CMK (cell line): ENCODE results near the gene OR10J5.
"Not testable (repeated sequence)": the region's sequence is repeated elsewhere in the genome, so short reads cannot be mapped to it uniquely, and the experiment has no call there.

Experiments
- DNase-seq: peaks from one replicate; pipeline ENCODE4 v3.0.0-alpha.2; 2010; ENCODE audit warnings: low read depth

OR10J5 gene

DNA sequence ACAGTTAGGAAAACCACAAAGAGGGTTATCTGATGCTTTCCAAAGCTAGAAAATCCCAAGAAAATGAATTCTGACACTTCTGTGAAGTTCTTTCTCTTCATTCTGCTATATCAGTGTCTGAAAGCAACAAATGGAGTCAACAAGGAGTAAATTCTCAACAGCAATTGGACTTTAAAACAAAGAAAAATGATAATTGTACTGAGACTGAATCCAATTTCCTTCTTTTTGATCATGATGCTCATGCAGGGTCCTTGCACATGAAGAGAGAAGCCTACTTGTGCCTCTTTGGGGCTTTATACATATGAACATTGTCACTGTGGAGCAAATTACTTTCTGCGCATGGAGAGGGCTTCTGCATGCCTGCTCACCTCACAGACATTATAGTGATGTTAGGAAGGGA is at the start of gene OR10J5:
Gene OR10J5 (minus strand): TSS at position 101 of the 400 bp plus-strand sequence. CDS start 0 bp downstream, at position 101.
- DNase-seq = no peak

DNA sequence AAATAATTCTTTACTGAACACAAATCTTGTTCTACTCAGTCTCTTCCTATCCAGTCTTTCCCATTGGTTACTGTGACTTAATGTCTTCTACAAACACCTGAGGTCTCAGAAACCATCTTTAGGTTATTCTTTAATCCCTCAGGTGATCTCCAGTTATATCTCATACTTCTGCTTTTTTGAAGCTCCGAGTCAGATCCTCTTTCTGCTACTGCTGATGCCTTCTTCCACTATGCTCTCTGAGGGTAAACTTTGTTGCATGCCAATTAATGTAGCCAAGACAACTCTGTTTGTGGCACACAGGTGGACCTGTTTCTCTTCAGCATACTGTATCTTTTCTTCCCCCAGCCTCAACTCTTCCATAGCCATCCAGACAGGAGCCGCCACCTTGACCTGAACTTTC is 48.7 kb upstream of the OR10J5 start:
- no peak for DNase-seq

- no peak for DNase-seq
Measured at GRCh38 chr1:159581422-159581821, 45.6 kb upstream of the OR10J5 start.

GRCh38 chr1:159580340-159580739 is 44.5 kb upstream of the OR10J5 start:
- DNase-seq = no peak

- no peak for DNase-seq
Measured at GRCh38 chr1:159577446-159577845, 41.6 kb upstream of the OR10J5 start.

GRCh38 chr1:159562680-159563079 is 26.9 kb upstream of the OR10J5 start:
- DNase-seq = no peak

DNA sequence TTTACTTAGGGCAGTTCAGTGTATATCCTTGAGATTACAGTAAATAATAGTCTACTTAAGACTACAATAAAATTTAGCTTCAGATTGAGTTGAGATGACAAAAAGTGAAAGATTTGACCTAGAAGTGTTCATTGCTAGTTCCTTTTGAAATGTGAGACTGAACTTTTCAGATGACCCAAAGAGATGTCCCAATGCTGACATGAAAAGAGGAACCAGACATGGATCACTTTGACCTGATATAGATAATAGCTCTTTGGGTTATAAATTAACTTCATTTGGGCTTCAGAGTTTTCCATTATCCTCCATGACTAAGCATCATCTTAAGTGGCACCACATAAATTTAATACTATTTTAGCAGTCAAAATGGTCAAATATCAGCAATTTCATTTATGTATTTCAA is 25.7 kb upstream of the OR10J5 start:
- DNase-seq = no peak

DNA sequence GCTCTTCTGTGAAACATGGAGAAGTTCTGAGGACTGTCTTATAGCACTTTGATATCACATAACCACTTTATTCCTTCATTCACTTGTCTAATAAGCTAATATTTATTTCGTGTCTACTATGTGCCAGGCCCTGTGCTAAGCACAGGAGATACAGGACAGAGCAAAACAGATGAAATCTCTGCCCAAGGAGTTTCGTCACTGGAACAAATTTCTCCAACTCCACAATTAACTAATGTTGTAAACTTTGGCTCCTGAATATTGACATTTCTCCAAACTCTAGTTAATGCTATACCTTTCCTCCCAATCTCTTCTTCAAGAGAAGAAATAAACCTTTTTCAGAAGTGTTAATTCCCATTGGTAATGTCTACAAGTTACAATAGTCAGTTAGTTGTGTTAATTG is 24.8 kb upstream of the OR10J5 start:
- no peak for DNase-seq

GRCh38 chr1:159556931-159557369 is 21.1 kb upstream of the OR10J5 start:
- DNase-seq = no peak

DNA sequence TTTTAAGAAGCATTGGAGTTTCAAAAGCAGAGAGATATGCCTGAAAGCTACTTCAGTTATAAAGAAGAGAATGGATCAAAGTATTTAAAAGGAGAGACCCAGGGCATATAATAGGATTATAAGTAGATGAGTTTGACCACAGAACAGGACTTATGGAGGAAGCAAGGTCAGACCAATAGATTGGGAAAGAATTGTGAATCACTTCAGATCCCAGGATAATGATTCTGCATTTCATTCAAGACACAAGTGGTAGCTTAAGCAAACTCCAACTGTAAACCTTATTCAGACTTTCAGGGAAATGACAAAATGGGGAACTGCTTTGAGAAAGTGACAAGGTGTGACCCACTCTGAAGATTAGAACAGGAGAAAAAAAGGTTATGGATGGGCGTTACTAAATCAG is 18.9 kb upstream of the OR10J5 start:
- DNase-seq = no peak

DNA sequence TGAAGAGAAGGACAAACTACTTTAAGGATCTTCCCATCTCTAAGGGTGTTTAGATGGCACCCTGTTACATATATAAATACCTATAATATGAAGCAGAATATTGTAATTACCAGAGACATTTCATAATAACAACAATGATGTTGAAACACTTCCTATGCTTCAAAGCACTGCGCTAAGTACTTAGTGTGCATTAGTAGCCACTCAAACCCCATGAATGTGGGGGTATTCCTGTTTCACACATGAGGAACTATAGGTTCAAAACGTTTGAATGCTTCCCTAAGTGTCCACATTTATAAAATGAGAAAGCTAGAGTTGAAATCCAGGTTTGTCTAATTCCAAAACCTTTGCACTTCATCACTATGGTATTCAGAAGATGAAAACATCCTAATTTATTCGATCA is 18.5 kb upstream of the OR10J5 start:
- DNase-seq = no peak

- DNase-seq = no peak
Measured at GRCh38 chr1:159548126-159548525, 12.3 kb upstream of the OR10J5 start.

DNA sequence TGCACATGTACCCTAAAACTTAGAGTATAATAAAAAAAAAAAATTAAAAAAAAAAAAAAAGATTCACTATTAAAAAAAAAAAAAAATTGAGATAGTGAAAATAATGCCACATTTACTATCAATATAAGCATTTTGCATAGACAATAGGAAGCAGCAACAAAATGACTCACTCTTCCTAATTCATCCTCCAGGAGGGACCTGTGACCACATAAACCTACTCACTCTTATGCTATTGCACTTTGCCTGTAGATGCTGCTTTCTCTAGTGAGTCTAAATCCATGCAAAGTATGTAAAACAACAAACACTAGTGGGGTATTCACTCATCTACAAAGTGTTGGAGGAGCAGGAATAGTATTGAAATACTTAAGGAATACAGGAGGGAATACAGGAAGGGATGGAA is 2.9 kb downstream of the OR10J5 start:
- no peak for DNase-seq

- not testable (repeated sequence) for DNase-seq
Measured at GRCh38 chr1:159524792-159525191, 11.0 kb downstream of the OR10J5 start.

GRCh38 chr1:159510229-159510541 is 25.6 kb downstream of the OR10J5 start:
- DNase-seq = no peak

DNA sequence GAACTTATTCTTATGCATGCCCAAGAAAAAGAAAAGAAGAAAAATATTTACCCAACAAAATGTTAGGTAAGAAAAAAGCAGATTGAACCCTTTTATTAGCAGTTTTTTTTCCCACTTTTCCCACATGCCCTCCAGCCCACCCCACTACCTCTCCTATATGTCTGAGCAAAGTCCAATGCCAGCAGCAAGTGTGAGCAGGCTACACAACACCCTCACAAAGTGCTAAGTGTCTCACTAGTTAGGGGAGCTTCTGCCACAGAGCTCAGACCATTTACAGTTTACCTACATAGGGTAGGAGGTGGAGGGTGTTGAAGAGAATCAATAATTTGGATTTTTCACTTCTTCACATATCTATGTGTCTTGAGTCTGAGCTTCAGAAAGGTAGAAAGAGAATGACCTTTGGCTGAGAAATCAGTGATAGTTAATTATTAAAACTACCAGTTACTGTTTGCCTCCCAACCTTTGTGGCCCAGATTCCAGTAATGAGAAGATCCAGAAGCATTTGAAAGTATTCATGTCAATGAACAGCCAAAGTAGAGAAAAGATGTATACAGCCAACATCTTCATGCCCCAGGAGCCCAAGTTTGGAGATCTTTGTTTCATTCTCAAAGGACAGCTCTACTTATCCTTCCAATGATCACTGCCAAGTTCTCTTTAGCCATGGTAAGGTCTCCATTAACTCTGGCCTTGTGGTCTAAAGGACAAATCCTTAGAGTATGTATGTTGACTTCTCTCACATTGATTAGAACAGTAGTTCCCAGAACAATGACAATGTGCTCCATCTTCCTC is 26.2 kb downstream of the OR10J5 start:
- no peak for DNase-seq

GRCh38 chr1:159508951-159509350 is 26.9 kb downstream of the OR10J5 start:
- no peak for DNase-seq

DNA sequence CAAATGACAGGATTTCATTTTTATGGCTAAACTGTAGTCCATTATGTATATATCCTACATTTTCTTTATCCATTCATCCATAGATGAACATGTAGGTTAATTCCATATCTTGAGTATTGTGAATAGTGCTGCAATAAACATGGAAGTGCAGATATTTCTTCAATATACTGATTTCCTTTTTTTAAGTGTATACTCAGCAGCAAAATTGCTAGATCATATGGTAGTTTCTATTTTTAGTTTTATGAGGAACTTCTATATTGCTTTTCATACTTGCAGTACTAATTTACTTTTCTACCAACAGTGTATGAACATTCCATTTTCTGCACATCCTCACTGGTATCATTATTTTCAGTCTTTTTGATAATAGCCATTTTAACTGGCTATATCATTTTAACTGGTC is 30.1 kb downstream of the OR10J5 start:
- no peak for DNase-seq

- no peak for DNase-seq
Measured at GRCh38 chr1:159501082-159501481, 34.7 kb downstream of the OR10J5 start.

- DNase-seq = not testable (repeated sequence)
Measured at GRCh38 chr1:159494513-159495210, 41.1 kb downstream of the OR10J5 start.

- no peak for DNase-seq
Measured at GRCh38 chr1:159493354-159493753, 42.5 kb downstream of the OR10J5 start.

GRCh38 chr1:159492575-159493323 is 43.1 kb downstream of the OR10J5 start:
- no peak for DNase-seq
